GM08714 (cell line): ENCODE data around the gene ZNF341.
"Not testable (repeated sequence)": the region's sequence is repeated elsewhere in the genome, so short reads cannot be mapped to it uniquely, and the experiment has no call there.

Experiments
- H3K4me3 ChIP-seq: fragments of 200-500 bp; sonication (Bioruptor generic); 2 replicates; pipeline ENCODE4 v1.5.1; 2014; ENCODE audit warnings: mild to moderate bottlenecking, low read length, inconsistent platforms
- ZNF274 ChIP-seq: IDR thresholded peaks from 2 replicates; pipeline ENCODE4 v1.6.1; 2012; ENCODE audit warnings: mild to moderate bottlenecking, low read depth, low read length

Gene ZNF341

DNA sequence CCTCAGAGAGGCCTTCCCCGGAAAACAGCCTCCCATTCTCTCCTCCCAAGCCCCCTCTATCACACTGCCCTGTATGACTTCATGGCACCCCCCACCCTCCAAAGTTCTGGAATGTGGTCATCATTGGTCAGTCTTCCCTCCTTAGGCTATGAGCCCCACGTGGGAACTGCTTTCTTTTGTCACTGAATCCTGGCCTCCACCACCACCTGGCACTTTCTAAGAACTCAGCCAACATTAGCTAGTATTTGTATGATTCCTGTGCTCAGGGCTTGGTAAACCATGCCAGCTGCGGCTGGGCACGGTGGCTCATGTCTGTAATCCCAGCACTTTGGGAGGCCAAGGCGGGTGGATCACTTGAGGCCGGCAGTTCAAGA, 37.2 kb upstream of the ZNF341 start:
- H3K4me3 ChIP-seq, result no peak overlapping the region
- TF ChIP-seq ZNF274, result no peak

DNA sequence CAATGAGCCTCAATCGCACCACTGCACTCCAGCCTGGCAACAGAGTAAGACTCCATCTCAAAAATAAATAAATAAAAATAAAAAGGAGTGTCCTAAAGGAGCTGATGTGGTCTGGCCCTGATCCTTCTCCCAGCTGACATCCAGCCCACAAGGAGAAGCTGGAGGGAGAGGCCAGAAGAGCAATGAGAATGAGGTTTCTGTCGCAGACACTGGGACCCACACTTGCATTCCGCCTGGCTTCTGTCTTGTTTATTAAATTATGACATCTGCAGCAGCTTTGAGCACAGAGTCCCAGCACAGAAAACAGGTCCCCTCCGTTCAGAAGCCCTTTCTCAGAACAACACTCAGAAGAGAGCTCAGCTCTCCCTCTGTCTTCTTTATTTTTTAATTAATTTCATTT, 35.3 kb upstream of the ZNF341 start:
- no peak overlapping the region for H3K4me3 ChIP-seq
- no peak for TF ChIP-seq ZNF274

DNA sequence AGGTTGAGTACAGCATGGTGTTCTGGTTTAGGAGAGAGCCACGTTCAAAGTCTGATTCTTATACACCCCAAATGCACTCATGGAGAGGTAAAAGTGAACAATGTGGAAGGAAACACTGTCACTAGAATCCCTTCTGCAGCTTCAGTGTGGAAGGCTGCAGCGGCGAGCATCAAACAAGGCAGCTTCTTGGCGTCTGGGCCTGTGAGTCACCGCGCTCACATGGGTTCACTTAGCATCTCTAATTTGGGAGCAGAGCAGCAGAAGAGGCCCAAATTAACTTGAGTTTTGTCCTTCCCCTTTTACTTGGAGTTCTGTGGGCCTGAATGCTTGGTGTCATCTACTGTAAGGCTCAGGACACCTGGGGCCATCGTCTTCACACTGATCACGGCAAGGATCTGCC, 34.7 kb upstream of the ZNF341 start:
- TF ChIP-seq ZNF274, result no peak
- no peak overlapping the region for H3K4me3 ChIP-seq

DNA sequence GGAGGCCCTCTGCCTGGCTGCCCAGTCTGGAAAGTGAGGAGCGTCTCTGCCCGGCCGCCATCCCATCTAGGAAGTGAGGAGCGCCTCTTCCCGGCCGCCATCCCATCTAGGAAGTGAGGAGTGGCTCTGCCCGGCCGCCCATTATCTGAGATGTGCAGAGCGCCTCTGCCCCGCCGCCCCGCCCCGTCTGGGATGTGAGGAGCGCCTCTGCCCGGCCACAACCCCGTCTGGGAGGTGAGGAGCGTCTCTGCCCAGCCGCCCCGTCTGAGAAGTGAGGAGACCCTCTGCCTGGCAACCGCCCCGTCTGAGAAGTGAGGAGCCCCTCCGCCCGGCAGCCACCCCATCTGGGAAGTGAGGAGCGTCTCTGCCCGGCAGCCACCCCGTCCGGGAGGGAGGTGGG, 32.8 kb upstream of the ZNF341 start:
- H3K4me3 ChIP-seq, result not testable (repeated sequence)

DNA sequence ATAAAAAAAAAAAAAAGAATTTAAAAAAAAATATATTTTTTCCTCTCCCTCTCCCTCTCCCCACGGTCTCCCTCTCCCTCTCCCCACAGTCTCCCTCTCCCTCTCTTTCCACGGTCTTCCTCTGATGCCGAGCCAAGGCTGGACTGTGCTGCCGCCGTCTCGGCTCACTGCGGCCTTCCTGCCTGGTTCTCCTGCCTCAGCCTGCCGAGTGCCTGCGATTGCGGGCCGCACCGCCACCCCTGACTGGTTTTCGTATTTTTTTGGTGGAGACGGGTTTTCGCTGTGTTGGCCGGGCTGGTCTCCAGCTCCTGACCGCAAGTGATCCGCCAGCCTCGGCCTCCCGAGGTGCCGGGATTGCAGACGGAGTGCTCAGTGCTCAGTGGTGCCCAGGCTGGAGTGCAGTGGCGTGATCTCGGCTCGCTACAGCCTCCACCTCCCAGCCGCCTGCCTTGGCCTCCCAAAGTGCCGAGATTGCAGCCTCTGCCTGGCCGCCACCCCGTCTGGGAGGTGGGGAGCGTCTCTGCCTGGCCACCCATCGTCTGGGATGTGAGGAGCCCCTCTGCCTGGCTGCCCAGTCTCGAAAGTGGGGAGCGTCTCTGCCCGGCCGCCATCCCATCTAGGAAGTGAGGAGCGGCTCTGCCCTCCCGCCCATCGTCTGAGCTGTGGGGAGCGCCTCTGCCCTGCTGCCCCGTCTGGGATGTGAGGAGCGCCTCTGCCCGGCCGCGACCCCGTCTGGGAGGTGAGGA, 30.9 kb upstream of the ZNF341 start:
- not testable (repeated sequence) for H3K4me3 ChIP-seq

DNA sequence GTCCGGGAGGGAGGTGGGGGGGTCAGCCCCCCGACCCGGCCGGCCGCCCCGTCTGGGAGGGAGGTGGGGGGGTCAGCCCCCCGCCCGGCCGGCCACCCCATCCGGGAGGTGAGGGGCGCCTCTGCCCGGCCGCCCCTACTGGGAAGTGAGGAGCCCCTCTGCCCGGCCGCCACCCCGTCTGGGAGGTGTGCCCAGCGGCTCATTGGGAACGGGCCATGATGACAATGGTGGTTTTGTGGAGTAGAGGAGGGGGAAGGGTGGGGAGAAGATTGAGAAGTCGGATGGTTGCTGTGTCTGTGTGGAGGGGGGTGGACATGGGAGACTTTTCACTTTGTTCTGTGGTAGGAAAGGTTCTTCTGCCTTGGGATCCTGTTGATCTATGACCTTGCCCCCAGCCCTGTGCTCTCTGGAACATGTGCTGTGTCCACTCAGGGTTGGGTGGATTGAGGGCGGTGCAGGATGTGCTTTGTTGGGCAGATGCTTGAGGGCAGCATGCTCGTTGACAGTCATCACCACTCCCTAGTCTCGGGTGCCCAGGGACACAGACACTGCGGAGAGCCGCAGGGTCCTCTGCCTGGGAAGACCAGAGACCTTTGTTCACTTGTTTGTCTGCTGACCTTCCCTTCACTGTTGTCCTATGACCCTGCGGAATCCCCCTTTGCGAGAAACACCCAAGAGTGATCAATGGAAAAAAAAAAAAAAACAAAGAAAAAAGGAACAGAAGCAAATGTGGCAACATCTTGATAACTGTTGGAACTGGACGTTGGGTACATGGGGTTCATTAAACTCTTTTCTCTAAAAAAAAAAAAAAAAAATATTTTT, 30.0 kb upstream of the ZNF341 start:
- no peak for TF ChIP-seq ZNF274
- H3K4me3 ChIP-seq, result no peak overlapping the region

DNA sequence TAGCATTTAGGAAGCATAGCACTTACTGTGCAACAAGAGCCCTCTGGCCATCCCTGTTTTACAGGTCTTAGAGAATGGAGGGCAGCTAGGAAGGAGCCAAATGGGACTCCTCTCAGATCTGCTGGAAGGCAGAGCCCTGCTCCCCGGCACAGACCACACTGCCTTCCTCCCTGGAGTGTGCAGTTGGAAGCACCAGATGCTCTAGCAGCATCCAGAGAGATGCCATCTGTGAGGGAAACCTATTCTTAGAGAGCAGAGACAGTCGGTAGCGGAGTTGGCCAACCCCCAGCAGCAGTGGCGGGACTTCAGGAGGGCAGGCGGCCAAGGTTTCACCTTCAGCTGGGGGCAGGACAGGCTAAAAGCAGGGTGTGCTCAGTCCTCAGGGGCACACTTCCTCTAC, 28.9 kb upstream of the ZNF341 start:
- TF ChIP-seq ZNF274, result no peak
- no peak overlapping the region for H3K4me3 ChIP-seq

DNA sequence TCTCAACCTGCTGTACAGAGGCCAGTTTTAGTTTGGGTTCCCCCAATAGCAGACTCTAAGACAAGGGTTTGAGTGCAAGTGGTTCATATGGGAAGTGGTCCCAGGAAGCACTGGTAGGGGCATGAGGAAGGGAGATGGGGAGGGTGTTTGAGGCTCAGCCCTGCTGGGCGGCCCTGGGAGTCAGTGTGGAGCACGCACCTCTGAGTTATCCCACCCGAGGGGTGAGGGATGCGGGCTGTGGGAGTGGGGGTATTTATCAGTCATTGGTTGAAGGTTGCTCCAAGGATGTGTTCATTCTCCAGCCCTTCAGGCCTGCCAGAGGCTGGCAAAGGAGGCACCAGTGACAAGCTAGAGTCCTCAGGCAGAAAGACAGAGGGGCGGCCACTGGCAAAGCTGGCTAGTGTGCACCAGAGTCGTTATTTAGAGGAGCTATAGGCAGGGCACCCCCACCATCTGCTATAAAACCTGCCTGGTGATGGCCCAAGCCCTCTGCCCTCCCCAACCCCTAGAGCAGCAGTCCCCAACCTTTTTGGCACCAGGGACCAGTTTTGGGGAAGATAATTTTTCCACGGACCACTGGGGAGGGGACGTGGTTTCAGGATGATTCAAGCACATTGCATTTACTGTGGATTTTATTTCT, 28.2 kb upstream of the ZNF341 start:
- no peak overlapping the region for H3K4me3 ChIP-seq
- no peak for TF ChIP-seq ZNF274

DNA sequence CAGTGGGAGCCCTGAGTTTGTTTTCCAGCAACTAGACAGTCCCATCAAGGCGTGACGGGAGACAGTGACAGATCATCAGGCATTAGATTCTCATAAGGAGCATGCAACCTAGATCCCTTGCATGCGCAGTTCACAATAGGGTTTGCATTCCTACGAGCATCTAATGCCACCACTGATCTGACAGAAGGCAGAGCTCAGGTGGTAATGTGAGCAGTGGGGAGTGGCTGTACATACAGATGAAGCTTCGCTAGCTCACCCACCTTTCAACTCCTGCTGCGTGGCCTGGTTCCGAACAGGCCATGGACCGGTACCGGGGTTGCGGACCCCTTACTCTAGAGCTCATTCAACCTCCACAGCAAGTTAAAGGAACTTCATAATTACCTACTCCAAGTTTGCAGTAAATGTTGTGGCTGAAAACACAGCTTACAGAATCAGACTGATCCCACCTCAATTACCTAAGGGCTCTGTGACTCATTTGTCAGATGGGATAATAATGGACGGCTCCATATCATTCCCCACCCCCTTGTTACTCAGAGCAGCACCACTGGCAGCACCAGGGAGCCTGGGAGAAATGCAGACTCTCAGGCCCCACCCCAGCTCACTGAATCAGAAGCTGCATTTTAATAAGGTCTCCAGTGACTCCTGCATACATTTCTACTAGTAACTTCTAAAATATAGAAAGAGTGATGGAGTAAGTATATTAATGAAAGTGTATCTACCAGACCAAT, 27.4 kb upstream of the ZNF341 start:
- H3K4me3 ChIP-seq, result no peak overlapping the region
- no peak for TF ChIP-seq ZNF274

DNA sequence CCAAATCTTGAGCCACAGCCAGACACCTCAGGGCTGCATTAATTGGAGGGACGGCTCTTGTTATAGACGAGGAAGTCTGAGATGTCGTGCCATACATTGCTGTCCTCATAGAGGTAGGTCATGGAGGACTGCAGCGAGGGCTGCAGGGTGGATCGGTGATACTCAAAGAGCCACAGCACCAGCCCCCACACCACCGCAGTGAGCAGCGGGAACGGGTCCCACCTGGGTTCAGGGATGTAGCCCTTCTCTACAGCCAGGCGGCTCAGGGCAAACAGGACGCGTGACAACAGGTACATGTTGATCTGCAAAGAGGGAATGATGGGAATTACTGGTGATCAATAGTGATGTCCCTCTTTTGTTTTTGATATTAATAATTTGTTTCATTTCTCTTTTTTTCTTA, 24.1 kb upstream of the ZNF341 start:
- no peak for TF ChIP-seq ZNF274
- H3K4me3 ChIP-seq, result no peak overlapping the region

DNA sequence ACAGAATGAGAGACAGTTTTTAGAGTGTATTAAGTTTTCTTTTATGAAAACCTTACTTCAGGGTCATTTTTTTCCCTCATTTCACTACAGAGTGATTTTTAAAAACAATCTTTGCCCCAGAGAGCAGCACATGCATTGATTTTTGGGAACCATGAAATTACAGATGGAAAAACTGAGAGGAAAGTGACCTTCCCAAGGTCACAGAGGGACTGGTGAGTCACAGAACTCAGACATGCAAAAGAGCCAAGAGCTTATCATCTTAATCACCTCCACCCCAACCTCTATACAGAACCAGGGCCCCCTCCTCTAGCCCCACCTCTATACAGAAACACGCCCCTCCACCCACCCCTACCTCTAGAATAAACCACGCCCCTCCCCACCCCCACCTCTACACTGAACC, 22.4 kb upstream of the ZNF341 start:
- H3K4me3 ChIP-seq, result no peak overlapping the region
- TF ChIP-seq ZNF274, result no peak

DNA sequence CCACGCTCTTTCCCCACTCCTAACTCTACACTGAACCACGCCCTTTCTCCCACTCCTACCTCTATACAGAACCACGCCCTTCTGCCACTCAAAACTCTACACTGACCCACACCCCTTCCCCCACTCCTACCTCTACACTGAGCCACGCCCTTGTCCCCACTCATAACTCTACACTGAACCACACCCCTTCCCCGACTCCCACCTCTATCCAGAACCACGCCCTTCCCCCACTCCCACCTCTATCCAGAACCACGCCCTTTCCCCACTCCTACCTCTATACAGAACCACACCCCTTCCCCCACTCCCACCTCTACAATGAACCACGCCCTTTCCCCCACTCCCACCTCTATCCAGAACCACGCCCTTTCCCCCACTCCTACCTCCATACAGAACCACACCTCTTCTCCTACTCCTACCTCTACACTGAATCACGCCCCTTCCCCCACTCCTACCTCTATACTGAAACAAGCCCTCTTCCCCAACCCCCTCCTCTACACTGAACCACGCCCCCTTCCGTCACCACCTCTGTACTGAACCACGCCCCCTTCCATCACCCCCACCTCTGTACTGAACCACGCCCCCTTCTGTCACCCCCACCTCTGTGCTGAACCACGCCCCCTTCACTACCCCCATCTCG, 21.8 kb upstream of the ZNF341 start:
- H3K4me3 ChIP-seq, result no peak overlapping the region
- no peak for TF ChIP-seq ZNF274

DNA sequence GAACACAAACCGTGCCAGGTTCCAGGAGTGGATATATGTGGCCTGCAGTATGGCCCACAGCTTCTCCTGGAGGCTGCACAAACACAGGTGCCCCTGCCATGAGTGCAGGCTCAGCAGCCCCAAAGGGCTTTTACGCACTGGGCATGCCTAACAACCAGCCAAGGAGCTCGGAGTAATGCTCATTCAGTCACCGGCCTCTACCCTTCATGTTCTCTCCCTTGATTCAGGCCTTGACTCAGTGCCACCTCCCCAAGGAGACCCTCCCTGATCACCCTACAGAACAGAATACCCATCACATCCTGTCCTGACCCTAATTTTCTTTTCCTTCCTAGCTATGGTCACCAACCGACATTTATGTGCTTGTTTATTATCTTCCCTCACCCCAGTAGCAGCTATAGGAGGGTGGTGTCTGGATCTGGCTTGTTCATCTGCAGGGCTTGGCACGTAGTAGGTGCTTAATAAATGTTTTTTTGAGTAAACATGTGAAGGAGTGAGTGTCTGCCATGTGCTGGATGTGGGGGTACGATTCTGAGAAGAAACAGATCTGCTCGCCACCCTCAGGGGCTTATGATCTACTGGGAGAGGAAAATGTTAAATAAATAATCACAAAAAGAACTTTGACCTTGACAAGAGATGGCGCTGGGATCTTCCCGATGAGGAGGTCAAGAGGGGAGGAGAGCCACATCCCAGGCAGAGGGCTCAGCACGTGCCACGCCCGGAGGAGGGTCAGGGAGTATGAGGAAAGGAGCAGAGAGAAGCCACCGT, 20.9 kb upstream of the ZNF341 start:
- no peak overlapping the region for H3K4me3 ChIP-seq
- TF ChIP-seq ZNF274, result no peak

DNA sequence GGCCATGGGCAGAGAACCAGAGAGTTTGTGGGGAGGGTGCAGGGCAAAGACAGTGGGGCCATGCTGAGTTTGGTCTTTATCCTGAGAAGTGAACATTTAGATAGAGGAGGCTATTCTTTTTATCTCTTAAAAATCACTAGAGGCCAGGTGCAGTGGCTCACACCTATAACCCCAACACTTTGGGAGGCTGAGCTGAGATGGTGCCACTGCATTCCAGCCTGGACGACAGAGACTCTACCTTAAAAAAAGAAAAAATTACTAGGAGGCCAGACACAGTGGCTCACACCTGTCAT, 20.4 kb upstream of the ZNF341 start:
- H3K4me3 ChIP-seq, result no peak overlapping the region
- no peak for TF ChIP-seq ZNF274
